ENCODE data around the gene SNPH.

SNPH gene

DNA sequence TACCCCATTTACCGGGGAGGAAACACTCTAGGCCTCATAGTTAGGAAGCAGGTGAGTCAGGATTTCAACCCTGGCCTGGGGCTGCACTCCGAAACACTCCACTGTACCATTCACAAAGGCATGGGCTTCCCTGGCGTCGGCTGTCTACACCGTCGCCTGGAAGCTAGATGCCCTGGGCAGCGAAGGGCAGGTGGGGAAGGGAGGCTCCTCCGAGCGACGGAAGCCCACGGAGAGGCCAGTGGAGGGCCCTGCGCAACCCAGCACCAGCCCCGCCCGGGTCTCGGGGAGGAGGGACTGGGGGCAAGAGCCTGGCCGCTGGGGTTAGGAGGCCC lies 46.8 kb downstream of the SNPH start:
- H3K4me2 ChIP-seq, result no peak overlapping the region
- no peak for TF ChIP-seq Cebpa-rat (IDR thresholded peaks at IDR 0.05)
- H4K20me1 ChIP-seq, result no peaks in the 10 kb centered on the region
- H3K36me3 ChIP-seq, result no peaks in the 10 kb centered on the region
- no peaks in the 10 kb centered on the region for H3K9me3 ChIP-seq
- H3K27ac ChIP-seq, result no peak overlapping the region
- H3K4me1 ChIP-seq, result peaks cover 8% of the 10 kb centered on the region
- no peak overlapping the region for H3K4me3 ChIP-seq
- no peak overlapping the region for H3K9ac ChIP-seq
- H3K27me3 ChIP-seq, result no peaks in the 10 kb centered on the region

DNA sequence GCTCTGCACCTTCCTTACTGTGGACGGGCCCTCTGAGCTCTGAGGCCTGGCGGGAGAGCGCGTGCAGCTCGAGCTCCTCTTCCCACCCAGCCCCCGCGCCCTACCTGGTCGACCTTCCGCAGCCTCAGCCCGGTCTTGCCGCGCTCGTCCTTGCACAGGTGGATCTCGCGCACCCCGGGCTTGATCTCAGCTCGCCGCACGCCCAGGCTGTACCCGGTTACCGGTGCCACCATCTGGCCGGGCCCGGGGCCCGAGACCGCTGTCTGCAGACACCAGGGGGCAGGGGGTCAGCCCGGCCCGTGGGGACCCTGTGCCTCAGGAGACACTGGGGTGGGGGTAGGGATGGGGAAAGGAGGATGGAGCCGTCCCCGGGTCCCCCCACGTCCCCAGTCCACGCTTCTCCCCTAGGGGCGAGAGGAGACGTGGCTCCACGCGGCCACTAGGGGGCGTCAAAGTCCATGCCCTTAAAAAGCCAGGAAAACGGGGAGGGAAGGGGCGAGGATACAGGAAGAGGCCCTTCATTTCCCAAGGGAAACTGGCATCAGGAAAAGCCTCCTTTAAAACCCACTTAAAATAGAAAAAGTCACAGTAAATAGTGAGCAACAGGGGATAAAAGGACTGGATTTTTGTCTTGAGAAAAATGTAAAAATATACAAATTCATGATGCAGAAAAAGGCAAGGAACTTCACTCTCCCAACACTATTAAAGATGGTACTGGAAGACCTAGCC lies 47.3 kb downstream of the SNPH start:
- Histone ChIP-seq H3K27ac (no peak overlapping the region), H3K4me2 (peak overlapping the region; percentile 18), H3K36me3 (no peaks in the 10 kb centered on the region), H3K4me1 (peaks cover 8% of the 10 kb centered on the region), H3K27me3 (no peaks in the 10 kb centered on the region), H3K4me3 (no peak overlapping the region), H3K9me3 (no peaks in the 10 kb centered on the region), H3K9ac (no peak overlapping the region; the same call in 1 of the 2 replicates), H4K20me1 (no peaks in the 10 kb centered on the region)
- TF ChIP-seq Cebpa-rat (IDR thresholded peaks at IDR 0.05), result no peak

DNA sequence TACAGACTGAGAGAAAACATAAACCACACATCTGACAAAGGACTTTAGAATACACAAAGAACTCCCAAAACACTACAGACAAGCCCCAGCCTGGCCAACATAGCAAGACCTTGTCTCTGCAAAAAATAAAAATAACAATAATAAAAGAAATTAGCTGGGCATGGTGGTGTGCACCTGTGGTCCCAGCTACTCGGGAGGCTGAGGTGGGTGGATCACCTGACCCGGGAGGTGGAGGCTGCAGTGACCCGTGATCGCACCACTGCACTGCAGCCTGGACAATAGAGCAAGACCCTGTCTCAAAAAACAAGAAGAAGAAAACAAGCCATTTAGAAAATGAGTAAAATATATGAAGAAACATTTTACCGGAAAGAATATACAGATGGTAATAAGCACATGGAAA lies 49.7 kb downstream of the SNPH start:
- Histone ChIP-seq H3K27ac (no peak overlapping the region), H3K9me3 (no peaks in the 10 kb centered on the region), H3K4me2 (no peak overlapping the region), H3K4me3 (no peak overlapping the region), H3K36me3 (no peaks in the 10 kb centered on the region), H4K20me1 (no peaks in the 10 kb centered on the region), H3K9ac (no peak overlapping the region), H3K27me3 (no peaks in the 10 kb centered on the region), H3K4me1 (peaks cover 8% of the 10 kb centered on the region)
- TF ChIP-seq Cebpa-rat (IDR thresholded peaks at IDR 0.05), result no peak

DNA sequence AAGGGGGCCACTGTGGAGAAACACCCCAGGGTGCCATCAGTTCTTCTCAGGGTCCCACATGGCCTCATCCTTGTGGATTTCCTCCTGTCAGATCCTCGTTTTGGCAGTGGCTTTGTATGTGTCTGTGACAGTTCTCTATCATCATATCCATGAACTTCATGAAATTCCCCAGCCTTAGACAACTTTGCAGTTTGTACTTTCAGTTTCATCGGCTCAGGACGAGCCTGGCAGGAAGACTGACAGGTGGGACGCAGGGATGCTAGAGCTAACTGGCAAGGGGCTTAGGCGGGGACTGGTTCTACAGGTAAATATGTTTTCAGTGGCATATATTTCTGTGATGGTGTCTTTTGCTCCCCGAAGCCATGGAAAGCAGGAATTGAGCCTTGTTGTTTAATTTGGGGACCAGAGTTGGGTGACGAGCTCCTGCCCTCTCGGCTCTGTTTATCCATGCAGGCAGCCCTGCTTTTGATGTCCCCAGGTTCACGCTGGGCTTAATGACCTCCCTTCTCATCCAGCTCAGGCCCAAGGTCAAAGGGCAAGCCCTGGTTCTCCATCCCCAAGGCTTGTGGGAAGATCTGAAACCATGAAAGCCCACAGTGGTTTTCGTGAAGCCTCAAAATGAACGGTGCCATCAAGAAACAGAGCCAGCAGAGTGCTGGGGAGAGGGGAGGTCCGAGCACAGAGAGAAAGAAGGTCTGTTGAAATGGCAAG lies 51.6 kb downstream of the SNPH start:
- peaks cover 14% of the 10 kb centered on the region for H3K4me1 ChIP-seq
- H3K9ac ChIP-seq, result no peak overlapping the region
- H3K36me3 ChIP-seq, result no peaks in the 10 kb centered on the region
- H4K20me1 ChIP-seq, result no peaks in the 10 kb centered on the region
- no peak overlapping the region for H3K4me2 ChIP-seq
- no peaks in the 10 kb centered on the region for H3K9me3 ChIP-seq
- no peak for TF ChIP-seq Cebpa-rat (IDR thresholded peaks at IDR 0.05)
- no peaks in the 10 kb centered on the region for H3K27me3 ChIP-seq
- H3K27ac ChIP-seq, result no peak overlapping the region
- H3K4me3 ChIP-seq, result no peak overlapping the region

DNA sequence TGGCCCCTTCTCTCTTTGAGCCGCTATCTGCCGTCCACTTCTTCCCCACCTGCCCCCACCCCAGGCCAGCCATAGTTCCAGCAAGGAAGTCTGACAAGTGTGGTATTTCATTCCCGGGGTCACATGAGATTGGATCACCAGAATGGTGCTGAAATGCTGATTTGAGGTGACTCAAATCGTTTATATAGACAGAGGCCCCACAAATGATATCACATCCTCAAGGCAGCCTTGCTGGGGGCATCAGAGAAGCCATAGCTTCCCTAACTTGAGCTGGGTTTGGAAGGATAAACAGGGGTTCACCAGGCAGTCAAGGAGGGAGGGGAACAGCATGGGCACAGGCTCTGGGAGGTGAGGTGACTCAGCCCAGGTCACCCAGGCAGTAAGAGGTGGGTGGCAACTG lies 53.0 kb downstream of the SNPH start:
- Histone ChIP-seq H4K20me1 (no peaks in the 10 kb centered on the region), H3K9ac (no peak overlapping the region), H3K4me2 (no peak overlapping the region), H3K4me1 (peaks cover 20% of the 10 kb centered on the region), H3K9me3 (no peaks in the 10 kb centered on the region), H3K4me3 (no peak overlapping the region), H3K36me3 (no peaks in the 10 kb centered on the region), H3K27ac (no peak overlapping the region), H3K27me3 (no peaks in the 10 kb centered on the region)
- TF ChIP-seq Cebpa-rat (IDR thresholded peaks at IDR 0.05), result no peak

DNA sequence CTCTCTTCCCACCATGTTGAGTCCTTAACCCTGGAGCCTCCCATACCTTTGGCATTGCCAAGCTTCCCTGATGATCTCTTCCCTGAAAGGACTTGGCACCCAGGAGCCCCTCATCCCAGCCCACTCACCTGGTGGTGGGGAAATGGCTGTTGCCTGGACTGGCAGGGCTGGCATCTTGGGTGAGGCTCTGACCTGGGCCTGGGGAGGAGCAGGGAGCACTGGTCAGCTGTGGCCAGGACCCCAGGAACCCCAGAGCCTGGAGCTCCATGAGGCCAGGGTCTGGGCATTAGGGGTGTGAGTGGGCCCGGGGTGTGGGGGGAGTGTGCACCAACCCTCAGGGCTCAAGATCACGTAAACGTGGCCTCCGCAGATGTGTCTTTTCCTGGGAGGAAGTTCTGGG lies 53.4 kb downstream of the SNPH start:
- H3K27ac ChIP-seq, result no peak overlapping the region
- no peak overlapping the region for H3K4me3 ChIP-seq
- H3K36me3 ChIP-seq, result no peaks in the 10 kb centered on the region
- no peak overlapping the region for H3K4me2 ChIP-seq
- peaks cover 24% of the 10 kb centered on the region for H3K4me1 ChIP-seq
- no peaks in the 10 kb centered on the region for H3K9me3 ChIP-seq
- no peaks in the 10 kb centered on the region for H4K20me1 ChIP-seq
- H3K27me3 ChIP-seq, result no peaks in the 10 kb centered on the region
- no peak for TF ChIP-seq Cebpa-rat (IDR thresholded peaks at IDR 0.05)
- no peak overlapping the region for H3K9ac ChIP-seq

DNA sequence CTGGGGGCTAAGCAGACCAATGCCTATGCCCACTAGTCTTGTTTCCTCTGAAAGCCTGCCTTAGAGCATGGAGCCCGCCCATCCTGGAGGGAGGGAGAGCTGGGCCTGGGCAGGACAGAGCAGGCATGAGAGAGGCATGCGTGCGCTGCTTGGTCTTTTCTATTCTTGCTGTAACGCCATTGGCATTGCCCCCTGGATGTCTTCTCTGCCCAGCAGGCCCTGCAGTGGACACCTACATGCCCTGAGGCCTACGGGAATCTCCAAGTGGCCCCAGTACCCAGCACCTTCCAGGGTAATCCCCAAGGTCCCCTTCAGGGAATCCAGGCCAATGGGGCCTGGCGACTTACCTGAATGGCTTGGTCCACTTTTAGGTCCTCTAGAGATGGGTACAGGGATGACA lies 53.9 kb downstream of the SNPH start:
- no peak overlapping the region for H3K27ac ChIP-seq
- H3K4me3 ChIP-seq, result no peak overlapping the region
- no peak overlapping the region for H3K9ac ChIP-seq
- no peak for TF ChIP-seq Cebpa-rat (IDR thresholded peaks at IDR 0.05)
- no peaks in the 10 kb centered on the region for H3K9me3 ChIP-seq
- H3K27me3 ChIP-seq, result no peaks in the 10 kb centered on the region
- H3K4me1 ChIP-seq, result peaks cover 30% of the 10 kb centered on the region
- H3K36me3 ChIP-seq, result no peaks in the 10 kb centered on the region
- H3K4me2 ChIP-seq, result no peak overlapping the region
- no peaks in the 10 kb centered on the region for H4K20me1 ChIP-seq

DNA sequence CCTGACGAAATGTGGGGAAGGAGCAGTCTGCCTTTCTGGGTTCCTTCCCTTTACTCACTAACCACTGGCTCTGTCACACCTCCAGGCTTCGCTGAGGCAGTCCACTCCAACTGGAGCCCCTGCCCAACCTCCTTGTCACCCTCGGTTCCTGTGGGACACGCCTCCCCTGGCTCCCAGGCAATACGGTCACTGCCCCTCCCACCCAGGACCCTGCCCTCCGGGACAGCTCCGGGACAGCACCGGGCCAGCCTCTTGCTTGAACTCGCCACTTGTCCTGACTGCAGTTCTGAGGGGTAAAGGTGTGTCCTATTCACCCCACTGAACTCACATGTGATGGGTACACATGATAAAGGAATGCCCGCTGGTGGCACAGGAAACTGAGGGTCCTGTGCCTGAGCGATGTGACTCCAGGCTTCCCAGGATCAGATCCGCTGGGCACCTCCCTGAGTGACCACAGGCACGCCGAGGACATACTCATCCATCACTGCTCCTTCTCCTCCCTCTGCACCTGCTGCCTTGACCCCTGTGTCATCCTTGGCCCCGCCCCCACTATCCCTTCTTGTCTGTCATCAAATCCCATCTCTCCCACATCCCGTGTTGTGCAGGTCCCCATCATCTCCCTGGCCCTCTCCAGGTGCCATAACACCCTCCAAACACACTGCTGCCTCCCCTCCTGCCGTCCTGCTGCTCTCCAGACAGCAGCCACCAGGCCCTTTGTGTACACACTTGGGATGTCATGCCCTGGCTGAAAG lies 55.0 kb downstream of the SNPH start:
- Histone ChIP-seq H3K27me3 (no peaks in the 10 kb centered on the region), H3K4me2 (no peak overlapping the region), H3K9me3 (no peaks in the 10 kb centered on the region), H3K4me1 (peaks cover 33% of the 10 kb centered on the region), H3K4me3 (no peak overlapping the region), H3K9ac (no peak overlapping the region), H3K27ac (no peak overlapping the region), H4K20me1 (no peaks in the 10 kb centered on the region), H3K36me3 (no peaks in the 10 kb centered on the region)
- TF ChIP-seq Cebpa-rat (IDR thresholded peaks at IDR 0.05), result no peak

DNA sequence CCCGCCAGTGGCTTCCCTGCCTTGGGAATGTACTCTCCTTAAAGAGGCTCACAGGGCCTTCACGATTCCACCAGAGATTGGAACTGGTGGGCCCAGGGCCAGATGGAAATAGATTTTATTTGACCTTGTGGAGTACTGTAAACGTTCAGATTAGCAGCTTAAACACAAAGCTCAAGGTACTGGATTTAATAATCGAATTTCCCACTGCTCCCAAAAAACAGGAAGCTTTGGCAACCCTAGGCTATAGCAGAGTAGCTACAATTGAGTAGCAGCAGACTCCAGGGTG lies 55.5 kb downstream of the SNPH start:
- Histone ChIP-seq H3K4me1 (peaks cover 38% of the 10 kb centered on the region), H3K27ac (no peak overlapping the region)
- no peak for TF ChIP-seq Cebpa-rat (IDR thresholded peaks at IDR 0.05)

More for the DNA sequence above, 55.5 kb downstream of the SNPH start:
- H3K4me3 ChIP-seq, result no peak overlapping the region
- H3K36me3 ChIP-seq, result no peaks in the 10 kb centered on the region; the same call in 1 of the 2 replicates
- no peaks in the 10 kb centered on the region for H4K20me1 ChIP-seq
- no peaks in the 10 kb centered on the region for H3K27me3 ChIP-seq
- no peaks in the 10 kb centered on the region for H3K9me3 ChIP-seq
- H3K9ac ChIP-seq, result no peak overlapping the region
- no peak overlapping the region for H3K4me2 ChIP-seq
